A549 (cell line): Measurements from ENCODE around the gene TNFSF13B.

ENCODE experiments used
- RAD21 ChIP-seq, 2 experiments: fragments of >200 bp in 1 of 2; sonication (Bioruptor Twin) in 1 of 2; formaldehyde crosslinking in 1 of 2; IDR thresholded peaks in 1 of 2; conservative IDR thresholded peaks in 1 of 2; 2 replicates in 1 of 2; 3 replicates in 1 of 2; pipeline ENCODE4 v1.6.1; 2012 to 2018; ENCODE audit warnings: inconsistent platforms in 1 of 2
- TF ChIP-seq, protein P1 (sequence below): fragments of >200 bp; sonication (Bioruptor Twin); formaldehyde crosslinking; IDR thresholded peaks from 3 replicates; pipeline ENCODE4 v1.6.1; 2016

DNA sequence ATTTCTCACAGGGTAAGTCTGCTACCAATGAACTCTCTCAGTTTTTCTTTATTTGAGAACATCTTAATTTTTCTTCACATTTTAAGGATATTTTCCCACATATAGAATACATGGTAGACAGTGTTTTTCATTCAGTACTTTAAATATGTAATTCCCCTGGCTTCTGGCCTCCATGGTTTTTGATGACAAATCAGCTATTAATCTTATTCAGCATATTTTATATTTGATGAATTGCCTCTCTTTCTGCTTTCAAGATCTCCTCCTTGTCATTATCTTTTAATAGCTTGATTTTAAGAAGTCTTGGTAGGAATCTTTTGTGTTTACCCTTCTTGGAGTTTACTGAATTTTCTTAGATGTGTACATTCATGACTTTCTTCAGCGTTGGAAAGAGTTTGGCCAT, 27.6 kb downstream of the TNFSF13B start:
- TF ChIP-seq, protein P1, sequence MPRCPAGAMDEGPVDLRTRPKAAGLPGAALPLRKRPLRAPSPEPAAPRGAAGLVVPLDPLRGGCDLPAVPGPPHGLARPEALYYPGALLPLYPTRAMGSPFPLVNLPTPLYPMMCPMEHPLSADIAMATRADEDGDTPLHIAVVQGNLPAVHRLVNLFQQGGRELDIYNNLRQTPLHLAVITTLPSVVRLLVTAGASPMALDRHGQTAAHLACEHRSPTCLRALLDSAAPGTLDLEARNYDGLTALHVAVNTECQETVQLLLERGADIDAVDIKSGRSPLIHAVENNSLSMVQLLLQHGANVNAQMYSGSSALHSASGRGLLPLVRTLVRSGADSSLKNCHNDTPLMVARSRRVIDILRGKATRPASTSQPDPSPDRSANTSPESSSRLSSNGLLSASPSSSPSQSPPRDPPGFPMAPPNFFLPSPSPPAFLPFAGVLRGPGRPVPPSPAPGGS, result no peak
- TF ChIP-seq RAD21 (conservative IDR thresholded peaks at IDR 0.05 in 1 of 2, IDR thresholded peaks at IDR 0.05 in 1 of 2), result no peak
